HCT116 (cell line): Measurements from ENCODE around the gene TMEM269. TPM values are rescaled to one million over a fixed set of nuclear protein-coding genes. Genes with fewer than 3 reads are reported as not detected.

Experiments used
- ATAC-seq: fragments of 200-7000 bp; cut with Tn5 transposase; 2 replicates; pipeline ENCODE4 v1.9.1; 2020; ENCODE audit warnings: mild to moderate bottlenecking, moderate library complexity
- BruUV-seq: library from RNA; stranded (reverse); fragments of 400-500 nt; replicated peaks from 2 replicates; lab custom pipeline; 2021; lab: Mats Ljungman, UMichigan
- CTCF ChIA-PET: fragments of 300-600 bp; sonication (Branson Sonifier 250); formaldehyde crosslinking; loops from one replicate; lab custom pipeline; 2021; ENCODE audit warnings: antibody characterized with exemption; lab: Charles Lee
- POLR2A ChIA-PET: fragments of 300-600, 350-600 bp; sonication (Branson Sonifier 250); formaldehyde crosslinking; loops from one replicate; lab custom pipeline; 2021; ENCODE audit warnings: antibody characterized with exemption; lab: Charles Lee
- RAD21 ChIA-PET, 2 experiments: fragments of 300-600 bp; sonication (Branson Sonifier 250); formaldehyde crosslinking; loops; one replicate each; lab custom pipeline; 2023; ENCODE audit warnings: low total read pairs in 2 of 2; ENCODE audit not compliant: uncharacterized antibody in 2 of 2, unreplicated experiment in 2 of 2, low non-redundant PET in 1 of 2; lab: Charles Lee
- DNase-seq: peaks from one replicate; pipeline ENCODE4 v3.0.0-alpha.2; 2010; ENCODE audit warnings: low read depth, low spot score
- H2AFZ ChIP-seq: fragments of 200-600 bp; shearing (Covaris generic), sonication (generic); 2 replicates; pipeline ENCODE4 v1.6.1; 2017; ENCODE audit warnings: low read depth, mixed run types, mixed read lengths, antibody characterized with exemption, low read length; ENCODE audit not compliant: poor library complexity, severe bottlenecking
- H3K27ac ChIP-seq: 2 replicates; pipeline ENCODE4 v1.5.1; 2012; ENCODE audit warnings: low read depth, low read length
- H3K27me3 ChIP-seq: fragments of 200-600 bp; sonication (generic); 2 replicates; pipeline ENCODE4 v1.6.1; 2016; ENCODE audit warnings: mixed run types, low read length, mixed read lengths; ENCODE audit not compliant: insufficient read depth
- H3K36me3 ChIP-seq, 2 experiments: fragments of 200-500 bp in 1 of 2; fragments of 200-600 bp in 1 of 2; sonication (Bioruptor generic) in 1 of 2; sonication (generic) in 1 of 2; 2 replicates each; pipeline versions ENCODE4 v1.5.1 to v1.6.1; 2014 to 2016; ENCODE audit warnings: low read length in 2 of 2, inconsistent platforms in 1 of 2, mixed read lengths in 1 of 2, mixed run types in 1 of 2; ENCODE audit not compliant: insufficient read depth in 2 of 2, control insufficient read depth in 1 of 2
- H3K4me1 ChIP-seq, 2 experiments: fragments of 200-600 bp in 1 of 2; sonication (generic) in 1 of 2; 2 replicates each; pipeline versions ENCODE4 v1.5.1 to v1.6.1; 2012 to 2017; ENCODE audit warnings: low read length in 2 of 2, inconsistent platforms in 1 of 2, mild to moderate bottlenecking in 1 of 2, mixed read lengths in 1 of 2, mixed run types in 1 of 2, moderate library complexity in 1 of 2; ENCODE audit not compliant: insufficient read depth in 2 of 2, control insufficient read depth in 1 of 2
- H3K4me2 ChIP-seq: fragments of 200-600 bp; sonication (generic); 2 replicates; pipeline ENCODE4 v1.6.1; 2017; ENCODE audit warnings: mixed run types, low read length, mixed read lengths
- H3K4me3 ChIP-seq, 2 experiments: fragments of 200-600 bp in 1 of 2; sonication (generic) in 1 of 2; replicated peaks in 1 of 2; 2 replicates each; pipeline ENCODE4 v1.5.1; 2011 to 2016; ENCODE audit warnings: low read length in 2 of 2, control low read depth in 1 of 2, low read depth in 1 of 2, mild to moderate bottlenecking in 1 of 2, mixed read lengths in 1 of 2, mixed run types in 1 of 2
- H3K79me2 ChIP-seq: fragments of 200-600 bp; sonication (generic); 2 replicates; pipeline ENCODE4 v1.6.1; 2017; ENCODE audit warnings: mild to moderate bottlenecking, mixed run types, low read length, moderate library complexity, mixed read lengths; ENCODE audit not compliant: insufficient read depth
- H3K9ac ChIP-seq: fragments of 200-600 bp; sonication (generic); 2 replicates; pipeline ENCODE4 v1.6.1; 2016; ENCODE audit warnings: low read length, mixed read lengths
- H3K9me2 ChIP-seq: fragments of 200-600 bp; sonication (generic), shearing (Covaris generic); 2 replicates; pipeline ENCODE4 v1.6.1; 2017; ENCODE audit warnings: mixed run types, mild to moderate bottlenecking, moderate library complexity; ENCODE audit not compliant: insufficient read depth
- H3K9me3 ChIP-seq, 2 experiments: fragments of 200-500 bp in 1 of 2; fragments of 200-600 bp in 1 of 2; sonication (Bioruptor generic) in 1 of 2; sonication (generic) in 1 of 2; 2 replicates each; pipeline ENCODE4 v1.6.1; 2014 to 2017; ENCODE audit warnings: low read length in 2 of 2, mixed read lengths in 2 of 2, inconsistent platforms in 1 of 2, low read depth in 1 of 2, mild to moderate bottlenecking in 1 of 2, mixed run types in 1 of 2, moderate library complexity in 1 of 2; ENCODE audit not compliant: control insufficient read depth in 1 of 2, insufficient read depth in 1 of 2
- H4K20me1 ChIP-seq: fragments of 200-600 bp; sonication (generic), shearing (Covaris generic); 2 replicates; pipeline ENCODE4 v1.6.1; 2017; ENCODE audit warnings: mixed run types, mild to moderate bottlenecking, moderate library complexity; ENCODE audit not compliant: insufficient read depth
- CBX3 ChIP-seq: IDR thresholded peaks from 2 replicates; pipeline ENCODE4 v1.6.1; 2012; ENCODE audit warnings: low read depth
- EZH2 ChIP-seq: fragments of 200-600 bp; sonication (generic); IDR thresholded peaks from 2 replicates; pipeline ENCODE4 v1.6.1; 2017; ENCODE audit warnings: antibody characterized with exemption, mixed run types
- FOSL1 ChIP-seq: IDR thresholded peaks from 2 replicates; pipeline ENCODE4 v1.6.1; 2012; ENCODE audit warnings: low read depth
- POLR2A ChIP-seq: IDR thresholded peaks from 2 replicates; pipeline ENCODE4 v1.7.0; 2011; ENCODE audit warnings: borderline replicate concordance; ENCODE audit not compliant: insufficient read depth, insufficient read length; ENCODE audit errors: extremely low read depth
- POLR2AphosphoS5 ChIP-seq: IDR thresholded peaks from 2 replicates; pipeline ENCODE4 v1.6.1; 2011; ENCODE audit warnings: mild to moderate bottlenecking, low read depth, low read length, moderate library complexity
- SIN3A ChIP-seq: IDR thresholded peaks from 2 replicates; pipeline ENCODE4 v1.6.1; 2012; ENCODE audit warnings: low read depth
- SRF ChIP-seq: IDR thresholded peaks from 2 replicates; pipeline ENCODE4 v1.6.1; 2012; ENCODE audit warnings: low read depth
- ZNF274 ChIP-seq: fragments of 200-500 bp; sonication (Bioruptor generic); IDR thresholded peaks from 2 replicates; pipeline ENCODE4 v1.6.1; 2014; ENCODE audit warnings: mild to moderate bottlenecking, low read depth, low read length, inconsistent platforms
- intact Hi-C: fragments of 100-400 bp; cut with micrococcal nuclease; formaldehyde crosslinking; loops from 2 replicates; pipeline ENCODE4 v1.10.0; 2022
- total RNA-seq: library from RNA; stranded (reverse); gene quantifications from one replicate; pipeline ENCODE4 v1.2.1, GENCODE V29; 2021; ENCODE audit not compliant: unreplicated experiment
- TF ChIP-seq, protein P1 (sequence below): IDR thresholded peaks from 2 replicates; pipeline ENCODE4 v1.6.1; 2012; ENCODE audit warnings: low read depth

TMEM269 gene
- total RNA-seq, 1 experiment from 2014 or later: 0.34 TPM

DNA sequence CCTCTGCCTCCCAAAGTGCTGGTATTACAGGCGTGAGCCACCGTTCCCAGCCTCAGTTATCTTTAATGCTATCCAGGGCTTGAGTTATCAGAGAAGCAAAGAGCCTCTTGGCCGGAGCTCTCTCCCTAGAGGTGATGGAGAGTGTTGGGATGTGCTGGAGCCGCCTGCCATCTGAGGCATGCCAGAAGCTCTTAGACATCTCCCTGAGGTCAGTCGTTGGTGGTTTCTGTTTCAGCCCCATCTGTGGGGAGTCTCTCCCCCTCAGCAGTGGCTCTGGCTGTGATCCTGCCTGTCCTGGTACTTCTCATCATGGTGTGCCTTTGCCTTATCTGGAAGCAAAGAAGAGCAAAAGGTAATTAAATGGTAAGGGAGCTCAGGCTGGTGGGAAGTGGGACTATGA is 50.0 kb downstream of the TMEM269 start:
- no peaks in the 10 kb centered on the region for H3K9me3 ChIP-seq

More for the DNA sequence above, 50.0 kb downstream of the TMEM269 start:
- no peaks in the 10 kb centered on the region for H4K20me1 ChIP-seq
- H3K4me2 ChIP-seq: no peak overlapping the region
- intact Hi-C loops: no loop called here
- H3K9ac ChIP-seq: no peak overlapping the region
- DNase-seq (no peak), ATAC-seq (no peak)
- no peaks in the 10 kb centered on the region for H3K9me2 ChIP-seq
- TF ChIP-seq SRF (no peak), CBX3 (no peak), SIN3A (no peak), POLR2AphosphoS5 (no peak), EZH2 (no peak), FOSL1 (no peak), POLR2A (no peak), ZNF274 (no peak)
- TF ChIP-seq, protein P1, sequence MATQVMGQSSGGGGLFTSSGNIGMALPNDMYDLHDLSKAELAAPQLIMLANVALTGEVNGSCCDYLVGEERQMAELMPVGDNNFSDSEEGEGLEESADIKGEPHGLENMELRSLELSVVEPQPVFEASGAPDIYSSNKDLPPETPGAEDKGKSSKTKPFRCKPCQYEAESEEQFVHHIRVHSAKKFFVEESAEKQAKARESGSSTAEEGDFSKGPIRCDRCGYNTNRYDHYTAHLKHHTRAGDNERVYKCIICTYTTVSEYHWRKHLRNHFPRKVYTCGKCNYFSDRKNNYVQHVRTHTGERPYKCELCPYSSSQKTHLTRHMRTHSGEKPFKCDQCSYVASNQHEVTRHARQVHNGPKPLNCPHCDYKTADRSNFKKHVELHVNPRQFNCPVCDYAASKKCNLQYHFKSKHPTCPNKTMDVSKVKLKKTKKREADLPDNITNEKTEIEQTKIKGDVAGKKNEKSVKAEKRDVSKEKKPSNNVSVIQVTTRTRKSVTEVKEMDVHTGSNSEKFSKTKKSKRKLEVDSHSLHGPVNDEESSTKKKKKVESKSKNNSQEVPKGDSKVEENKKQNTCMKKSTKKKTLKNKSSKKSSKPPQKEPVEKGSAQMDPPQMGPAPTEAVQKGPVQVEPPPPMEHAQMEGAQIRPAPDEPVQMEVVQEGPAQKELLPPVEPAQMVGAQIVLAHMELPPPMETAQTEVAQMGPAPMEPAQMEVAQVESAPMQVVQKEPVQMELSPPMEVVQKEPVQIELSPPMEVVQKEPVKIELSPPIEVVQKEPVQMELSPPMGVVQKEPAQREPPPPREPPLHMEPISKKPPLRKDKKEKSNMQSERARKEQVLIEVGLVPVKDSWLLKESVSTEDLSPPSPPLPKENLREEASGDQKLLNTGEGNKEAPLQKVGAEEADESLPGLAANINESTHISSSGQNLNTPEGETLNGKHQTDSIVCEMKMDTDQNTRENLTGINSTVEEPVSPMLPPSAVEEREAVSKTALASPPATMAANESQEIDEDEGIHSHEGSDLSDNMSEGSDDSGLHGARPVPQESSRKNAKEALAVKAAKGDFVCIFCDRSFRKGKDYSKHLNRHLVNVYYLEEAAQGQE: no peak
- no peaks in the 10 kb centered on the region for H3K79me2 ChIP-seq
- ChIA-PET CTCF (no interaction called here), POLR2A (interaction anchor here (2.5 kb wide), 1 partner anchor 11 kb away, joined by 7 read pairs; the partner anchor contains the start of gene ZNF691), RAD21 (no interaction called here)
- no peaks in the 10 kb centered on the region for H3K27me3 ChIP-seq
- H3K36me3 ChIP-seq: no peaks in the 10 kb centered on the region
- no TSS peak for BruUV-seq
- H2AFZ ChIP-seq: no peak overlapping the region
- no peak overlapping the region for H3K4me3 ChIP-seq
- no peaks in the 10 kb centered on the region for H3K4me1 ChIP-seq
- H3K27ac ChIP-seq: no peak overlapping the region
